Neural cell (in vitro differentiated cells): ENCODE data around the gene EHMT1. TPM values are rescaled to one million over a fixed set of nuclear protein-coding genes. Genes with fewer than 3 reads are reported as not detected.

ENCODE experiments used
- H2AFZ ChIP-seq: fragments of 200-600, 300-800 bp; sonication (generic), shearing (Covaris generic); 2 replicates; pipeline ENCODE4 v1.6.0; 2014; ENCODE audit warnings: low read depth, mild to moderate bottlenecking, antibody characterized with exemption, low read length, moderate library complexity
- H3F3A ChIP-seq: fragments of 200-600 bp; shearing (Covaris generic); 2 replicates; pipeline ENCODE4 v1.6.1; 2016; ENCODE audit warnings: mild to moderate bottlenecking, moderate library complexity, mixed read lengths, antibody characterized with exemption, low read length; ENCODE audit not compliant: insufficient read depth, poor library complexity, severe bottlenecking
- H3K27ac ChIP-seq: fragments of 200-600, 300-800 bp; sonication (generic), shearing (Covaris generic); 2 replicates; pipeline ENCODE4 v1.5.1; 2014; ENCODE audit warnings: mild to moderate bottlenecking, low read length, moderate library complexity
- H3K27me3 ChIP-seq: fragments of 300-800, 200-600 bp; sonication (generic), shearing (Covaris generic); 2 replicates; pipeline ENCODE4 v1.6.0; 2014; ENCODE audit warnings: mild to moderate bottlenecking, low read depth, low read length, moderate library complexity; ENCODE audit not compliant: insufficient read depth
- H3K36me3 ChIP-seq: fragments of 300-800, 200-600 bp; sonication (generic), shearing (Covaris generic); 2 replicates; pipeline ENCODE4 v1.5.1; 2014; ENCODE audit warnings: mild to moderate bottlenecking, antibody characterized with exemption, low read length, moderate library complexity; ENCODE audit not compliant: insufficient read depth
- H3K4me2 ChIP-seq: fragments of 300-800, 200-600 bp; sonication (generic), shearing (Covaris generic); 2 replicates; pipeline ENCODE4 v1.6.0; 2014; ENCODE audit warnings: mild to moderate bottlenecking, low read length
- H3K4me3 ChIP-seq: fragments of 300-800, 200-600 bp; sonication (generic), shearing (Covaris generic); 2 replicates; pipeline ENCODE4 v1.5.1; 2014; ENCODE audit warnings: mild to moderate bottlenecking, low read length, moderate library complexity
- H3K79me2 ChIP-seq: fragments of 200-600 bp; shearing (Covaris generic); replicated peaks from 2 replicates; pipeline ENCODE4 v1.6.0; 2014; ENCODE audit warnings: mild to moderate bottlenecking, low read length, moderate library complexity; ENCODE audit not compliant: insufficient read depth
- H3K9ac ChIP-seq: fragments of 300-800, 200-600 bp; sonication (generic), shearing (Covaris generic); 2 replicates; pipeline ENCODE4 v1.6.1; 2016; ENCODE audit warnings: mild to moderate bottlenecking, low read length, mixed read lengths
- H3K9me2 ChIP-seq: fragments of 200-600 bp; shearing (Covaris generic); 2 replicates; pipeline ENCODE4 v1.6.1; 2016; ENCODE audit warnings: mild to moderate bottlenecking, low read length, mixed read lengths; ENCODE audit not compliant: insufficient read depth
- H3K9me3 ChIP-seq: fragments of 200-600, 300-800 bp; sonication (generic), shearing (Covaris generic); 2 replicates; pipeline ENCODE4 v1.6.1; 2016; ENCODE audit warnings: mild to moderate bottlenecking, mixed run types, low read length, moderate library complexity, mixed read lengths
- H4K20me1 ChIP-seq: fragments of 200-600 bp; shearing (Covaris generic); 2 replicates; pipeline ENCODE4 v1.6.1; 2016; ENCODE audit warnings: mild to moderate bottlenecking, mixed run types; ENCODE audit not compliant: insufficient read depth
- EP300 ChIP-seq: fragments of 450-650 bp; conservative IDR thresholded peaks from 2 replicates; pipeline ENCODE4 v1.6.1; 2014; ENCODE audit warnings: antibody characterized with exemption, mild to moderate bottlenecking, moderate library complexity; ENCODE audit not compliant: poor library complexity, severe bottlenecking
- EZH2 ChIP-seq: fragments of 200-600, 300-800 bp; shearing (Covaris generic), sonication (generic); IDR thresholded peaks from 2 replicates; pipeline ENCODE4 v1.6.1; 2014; ENCODE audit warnings: antibody characterized with exemption, low read length, borderline replicate concordance, mild to moderate bottlenecking; ENCODE audit not compliant: insufficient read depth, poor library complexity, severe bottlenecking
- MXI1 ChIP-seq: fragments of 450-650 bp; conservative IDR thresholded peaks from 2 replicates; pipeline ENCODE4 v1.6.1; 2014; ENCODE audit warnings: antibody characterized with exemption, mild to moderate bottlenecking; ENCODE audit not compliant: poor library complexity, severe bottlenecking
- POLR2AphosphoS5 ChIP-seq: IDR thresholded peaks from 2 replicates; pipeline ENCODE4 v1.6.1; 2012
- RAD21 ChIP-seq: fragments of 450-650 bp; conservative IDR thresholded peaks from 2 replicates; pipeline ENCODE4 v1.6.1; 2014; ENCODE audit warnings: antibody characterized with exemption, mild to moderate bottlenecking, moderate library complexity
- SMC3 ChIP-seq: fragments of 450-650 bp; conservative IDR thresholded peaks from 2 replicates; pipeline ENCODE4 v1.6.1; 2014; ENCODE audit warnings: antibody characterized with exemption, mild to moderate bottlenecking, moderate library complexity; ENCODE audit not compliant: poor library complexity
- TAF1 ChIP-seq: IDR thresholded peaks from 2 replicates; pipeline ENCODE4 v1.6.1; 2012; ENCODE audit warnings: low read depth
- polyA plus RNA-seq: library from polyadenylated mRNA; depleted of rRNA; stranded (reverse); fragments of >200 nt; gene quantifications from 2 replicates; pipeline ENCODE4 v1.2.3, GENCODE V29; 2014
- TF ChIP-seq, protein P1 (sequence below): fragments of 450-650 bp; IDR thresholded peaks from 2 replicates; pipeline ENCODE4 v1.5.1; 2014; ENCODE audit warnings: antibody characterized with exemption, mild to moderate bottlenecking, moderate library complexity; ENCODE audit not compliant: poor library complexity, severe bottlenecking
- TF ChIP-seq, protein P2 (sequence below): IDR thresholded peaks from 2 replicates; pipeline ENCODE4 v1.6.1; 2012; ENCODE audit warnings: borderline replicate concordance

EHMT1 gene
- polyA plus RNA-seq, 1 donor from 2014 or later: 53.0 TPM

DNA sequence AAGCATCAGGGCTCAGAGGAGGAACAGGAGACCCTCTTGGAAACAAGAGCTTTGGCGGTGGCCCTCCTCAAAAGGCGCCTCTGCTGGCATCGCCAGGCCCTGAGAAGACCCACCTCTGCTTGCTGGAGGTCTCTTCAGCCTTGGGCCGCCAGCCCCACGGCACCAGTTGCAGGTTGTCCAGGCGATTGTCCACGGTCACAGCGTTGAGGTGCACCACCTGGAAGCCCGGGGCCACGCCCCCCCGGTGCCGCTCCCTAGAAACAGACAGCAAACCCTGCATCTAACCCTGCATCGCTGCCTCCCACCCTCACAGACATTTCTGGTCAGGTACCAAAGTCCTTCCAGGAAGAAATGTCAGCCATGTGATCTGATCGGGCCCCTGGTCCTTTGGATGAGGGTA, 32.0 kb upstream of the EHMT1 start:
- no peaks in the 10 kb centered on the region for H3K9me2 ChIP-seq
- H3K9me3 ChIP-seq: no peaks in the 10 kb centered on the region
- H3K27ac ChIP-seq: no peak overlapping the region
- no peaks in the 10 kb centered on the region for H4K20me1 ChIP-seq
- no peak overlapping the region for H2AFZ ChIP-seq
- H3K4me3 ChIP-seq: no peak overlapping the region
- no peaks in the 10 kb centered on the region for H3K27me3 ChIP-seq
- no peak overlapping the region for H3K4me2 ChIP-seq
- peaks cover 11% of the 10 kb centered on the region for H3K79me2 ChIP-seq
- H3F3A ChIP-seq: no peaks in the 10 kb centered on the region
- H3K9ac ChIP-seq: no peak overlapping the region
- TF ChIP-seq MXI1 (no peak), POLR2AphosphoS5 (no peak), EP300 (no peak), RAD21 (no peak), TAF1 (no peak)
- TF ChIP-seq, protein P1, sequence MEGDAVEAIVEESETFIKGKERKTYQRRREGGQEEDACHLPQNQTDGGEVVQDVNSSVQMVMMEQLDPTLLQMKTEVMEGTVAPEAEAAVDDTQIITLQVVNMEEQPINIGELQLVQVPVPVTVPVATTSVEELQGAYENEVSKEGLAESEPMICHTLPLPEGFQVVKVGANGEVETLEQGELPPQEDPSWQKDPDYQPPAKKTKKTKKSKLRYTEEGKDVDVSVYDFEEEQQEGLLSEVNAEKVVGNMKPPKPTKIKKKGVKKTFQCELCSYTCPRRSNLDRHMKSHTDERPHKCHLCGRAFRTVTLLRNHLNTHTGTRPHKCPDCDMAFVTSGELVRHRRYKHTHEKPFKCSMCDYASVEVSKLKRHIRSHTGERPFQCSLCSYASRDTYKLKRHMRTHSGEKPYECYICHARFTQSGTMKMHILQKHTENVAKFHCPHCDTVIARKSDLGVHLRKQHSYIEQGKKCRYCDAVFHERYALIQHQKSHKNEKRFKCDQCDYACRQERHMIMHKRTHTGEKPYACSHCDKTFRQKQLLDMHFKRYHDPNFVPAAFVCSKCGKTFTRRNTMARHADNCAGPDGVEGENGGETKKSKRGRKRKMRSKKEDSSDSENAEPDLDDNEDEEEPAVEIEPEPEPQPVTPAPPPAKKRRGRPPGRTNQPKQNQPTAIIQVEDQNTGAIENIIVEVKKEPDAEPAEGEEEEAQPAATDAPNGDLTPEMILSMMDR: no peak
- TF ChIP-seq, protein P2, sequence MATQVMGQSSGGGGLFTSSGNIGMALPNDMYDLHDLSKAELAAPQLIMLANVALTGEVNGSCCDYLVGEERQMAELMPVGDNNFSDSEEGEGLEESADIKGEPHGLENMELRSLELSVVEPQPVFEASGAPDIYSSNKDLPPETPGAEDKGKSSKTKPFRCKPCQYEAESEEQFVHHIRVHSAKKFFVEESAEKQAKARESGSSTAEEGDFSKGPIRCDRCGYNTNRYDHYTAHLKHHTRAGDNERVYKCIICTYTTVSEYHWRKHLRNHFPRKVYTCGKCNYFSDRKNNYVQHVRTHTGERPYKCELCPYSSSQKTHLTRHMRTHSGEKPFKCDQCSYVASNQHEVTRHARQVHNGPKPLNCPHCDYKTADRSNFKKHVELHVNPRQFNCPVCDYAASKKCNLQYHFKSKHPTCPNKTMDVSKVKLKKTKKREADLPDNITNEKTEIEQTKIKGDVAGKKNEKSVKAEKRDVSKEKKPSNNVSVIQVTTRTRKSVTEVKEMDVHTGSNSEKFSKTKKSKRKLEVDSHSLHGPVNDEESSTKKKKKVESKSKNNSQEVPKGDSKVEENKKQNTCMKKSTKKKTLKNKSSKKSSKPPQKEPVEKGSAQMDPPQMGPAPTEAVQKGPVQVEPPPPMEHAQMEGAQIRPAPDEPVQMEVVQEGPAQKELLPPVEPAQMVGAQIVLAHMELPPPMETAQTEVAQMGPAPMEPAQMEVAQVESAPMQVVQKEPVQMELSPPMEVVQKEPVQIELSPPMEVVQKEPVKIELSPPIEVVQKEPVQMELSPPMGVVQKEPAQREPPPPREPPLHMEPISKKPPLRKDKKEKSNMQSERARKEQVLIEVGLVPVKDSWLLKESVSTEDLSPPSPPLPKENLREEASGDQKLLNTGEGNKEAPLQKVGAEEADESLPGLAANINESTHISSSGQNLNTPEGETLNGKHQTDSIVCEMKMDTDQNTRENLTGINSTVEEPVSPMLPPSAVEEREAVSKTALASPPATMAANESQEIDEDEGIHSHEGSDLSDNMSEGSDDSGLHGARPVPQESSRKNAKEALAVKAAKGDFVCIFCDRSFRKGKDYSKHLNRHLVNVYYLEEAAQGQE: no peak
- no peaks in the 10 kb centered on the region for H3K36me3 ChIP-seq

DNA sequence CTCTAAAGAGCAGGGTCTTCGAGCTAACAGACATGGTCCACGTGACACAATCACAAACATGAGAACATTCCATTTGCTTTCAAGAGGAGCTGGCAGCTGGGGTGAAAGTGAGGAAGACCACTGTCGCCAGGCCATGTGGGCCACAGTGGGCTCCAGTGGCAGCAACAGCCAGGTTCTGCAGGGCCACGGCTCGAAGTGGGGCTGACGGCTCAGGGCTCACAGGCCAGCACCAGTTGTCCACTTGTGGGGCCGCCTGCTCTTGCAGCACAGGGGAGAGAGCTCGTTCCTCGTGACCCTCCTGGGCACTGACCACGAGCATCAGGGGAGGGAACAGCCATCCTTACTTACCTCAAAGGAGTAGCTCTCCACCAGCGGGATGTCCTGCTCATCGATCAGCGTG, 30.5 kb upstream of the EHMT1 start:
- Histone ChIP-seq H4K20me1 (no peaks in the 10 kb centered on the region), H3K9me3 (no peaks in the 10 kb centered on the region), H3F3A (no peaks in the 10 kb centered on the region), H3K27me3 (no peaks in the 10 kb centered on the region), H3K36me3 (no peaks in the 10 kb centered on the region), H3K79me2 (peaks cover 11% of the 10 kb centered on the region), H2AFZ (no peak overlapping the region), H3K4me2 (no peak overlapping the region), H3K27ac (no peak overlapping the region), H3K4me3 (no peak overlapping the region), H3K9me2 (no peaks in the 10 kb centered on the region), H3K9ac (no peak overlapping the region)
- TF ChIP-seq MXI1 (no peak), SMC3 (no peak), RAD21 (no peak), TAF1 (no peak), EZH2 (no peak), POLR2AphosphoS5 (no peak), EP300 (no peak)
- TF ChIP-seq, protein P2: no peak
- TF ChIP-seq, protein P1: no peak
